ENCODE results near the gene SNAI3.

DNA sequence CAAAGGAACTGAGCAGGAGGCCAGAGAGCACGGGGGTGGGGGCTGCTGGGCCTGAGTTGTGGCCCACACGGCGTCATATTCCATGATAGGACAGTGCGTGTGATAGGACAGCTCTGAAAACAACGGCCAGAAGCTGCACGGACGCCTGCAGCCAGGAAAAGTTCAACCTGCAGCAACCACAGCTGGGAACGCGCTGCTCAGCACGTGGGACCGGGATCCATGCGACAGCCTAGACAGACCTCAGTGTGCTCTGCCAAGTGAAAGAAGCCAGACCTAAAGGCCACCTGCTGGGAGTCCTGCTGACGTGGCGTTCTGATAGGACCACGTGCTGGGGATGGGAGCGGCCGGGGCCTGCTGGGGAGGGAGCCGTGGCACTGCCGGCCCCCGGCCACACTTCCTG lies 41.6 kb upstream of the SNAI3 start:
- TF ChIP-seq, protein P1, sequence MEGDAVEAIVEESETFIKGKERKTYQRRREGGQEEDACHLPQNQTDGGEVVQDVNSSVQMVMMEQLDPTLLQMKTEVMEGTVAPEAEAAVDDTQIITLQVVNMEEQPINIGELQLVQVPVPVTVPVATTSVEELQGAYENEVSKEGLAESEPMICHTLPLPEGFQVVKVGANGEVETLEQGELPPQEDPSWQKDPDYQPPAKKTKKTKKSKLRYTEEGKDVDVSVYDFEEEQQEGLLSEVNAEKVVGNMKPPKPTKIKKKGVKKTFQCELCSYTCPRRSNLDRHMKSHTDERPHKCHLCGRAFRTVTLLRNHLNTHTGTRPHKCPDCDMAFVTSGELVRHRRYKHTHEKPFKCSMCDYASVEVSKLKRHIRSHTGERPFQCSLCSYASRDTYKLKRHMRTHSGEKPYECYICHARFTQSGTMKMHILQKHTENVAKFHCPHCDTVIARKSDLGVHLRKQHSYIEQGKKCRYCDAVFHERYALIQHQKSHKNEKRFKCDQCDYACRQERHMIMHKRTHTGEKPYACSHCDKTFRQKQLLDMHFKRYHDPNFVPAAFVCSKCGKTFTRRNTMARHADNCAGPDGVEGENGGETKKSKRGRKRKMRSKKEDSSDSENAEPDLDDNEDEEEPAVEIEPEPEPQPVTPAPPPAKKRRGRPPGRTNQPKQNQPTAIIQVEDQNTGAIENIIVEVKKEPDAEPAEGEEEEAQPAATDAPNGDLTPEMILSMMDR (conservative IDR thresholded peaks at IDR 0.05; ENCODE audit: low read depth, low read length), result no peak
- no peak for TF ChIP-seq CEBPB (IDR thresholded peaks at IDR 0.05; ENCODE audit: low read depth, low read length)
- TF ChIP-seq RFX5 (IDR thresholded peaks at IDR 0.05; ENCODE audit: low read depth, low read length), result no peak
- TF ChIP-seq, protein P2, sequence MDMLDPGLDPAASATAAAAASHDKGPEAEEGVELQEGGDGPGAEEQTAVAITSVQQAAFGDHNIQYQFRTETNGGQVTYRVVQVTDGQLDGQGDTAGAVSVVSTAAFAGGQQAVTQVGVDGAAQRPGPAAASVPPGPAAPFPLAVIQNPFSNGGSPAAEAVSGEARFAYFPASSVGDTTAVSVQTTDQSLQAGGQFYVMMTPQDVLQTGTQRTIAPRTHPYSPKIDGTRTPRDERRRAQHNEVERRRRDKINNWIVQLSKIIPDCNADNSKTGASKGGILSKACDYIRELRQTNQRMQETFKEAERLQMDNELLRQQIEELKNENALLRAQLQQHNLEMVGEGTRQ (IDR thresholded peaks at IDR 0.05; ENCODE audit: low read depth, low read length), result no peak
- no peak for TF ChIP-seq POLR2A (IDR thresholded peaks at IDR 0.05; ENCODE audit: low read depth, low read length)
- no peak for TF ChIP-seq RAD21 (IDR thresholded peaks at IDR 0.05; ENCODE audit: low read length)

Measured in IMR-90 (cell line).